GM12892 (cell line): ENCODE results near the gene GSX1.

Source experiments
- DNase-seq: peaks from one replicate; pipeline ENCODE4 v3.0.0; 2011; ENCODE audit not compliant: insufficient read length
- FAIRE-seq: peaks from 2 replicates; lab custom pipeline; 2011; peaks lifted over from hg19 to GRCh38; lab: Jason Lieb, UNC
- POLR2A ChIP-seq: IDR thresholded peaks from 2 replicates; pipeline ENCODE4 v1.6.1; 2011; ENCODE audit warnings: low read depth, low read length, control low read depth
- POLR2AphosphoS5 ChIP-seq: IDR thresholded peaks from 2 replicates; pipeline ENCODE4 v1.6.1; 2011; ENCODE audit warnings: low read depth, low read length, control low read depth
- TAF1 ChIP-seq: IDR thresholded peaks from 2 replicates; pipeline ENCODE4 v1.6.1; 2011; ENCODE audit warnings: low read depth, mild to moderate bottlenecking, control low read depth, low read length, borderline replicate concordance

Gene GSX1

DNA sequence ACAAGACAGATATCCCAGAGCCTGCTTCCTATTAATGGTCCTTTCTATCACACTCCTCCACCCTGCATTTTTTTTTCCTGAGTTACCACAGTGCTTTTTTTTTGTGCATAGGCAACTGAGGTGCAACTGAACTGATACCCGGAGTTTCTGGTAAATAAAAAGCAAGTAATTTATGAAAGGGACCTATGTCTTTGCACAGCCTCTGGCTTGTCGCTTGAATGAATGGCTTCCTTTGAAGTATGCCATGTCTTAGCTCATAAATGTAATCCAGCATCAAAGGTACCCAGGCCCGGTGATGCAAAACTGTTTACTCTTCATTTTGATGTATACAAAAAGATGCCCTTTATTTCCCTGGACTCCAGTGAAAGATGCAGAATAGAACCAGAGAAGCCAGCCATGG lies 31.8 kb downstream of the GSX1 start:
- FAIRE-seq (no peak), DNase-seq (no peak)
- TF ChIP-seq POLR2AphosphoS5 (no peak), TAF1 (no peak), POLR2A (no peak)

DNA sequence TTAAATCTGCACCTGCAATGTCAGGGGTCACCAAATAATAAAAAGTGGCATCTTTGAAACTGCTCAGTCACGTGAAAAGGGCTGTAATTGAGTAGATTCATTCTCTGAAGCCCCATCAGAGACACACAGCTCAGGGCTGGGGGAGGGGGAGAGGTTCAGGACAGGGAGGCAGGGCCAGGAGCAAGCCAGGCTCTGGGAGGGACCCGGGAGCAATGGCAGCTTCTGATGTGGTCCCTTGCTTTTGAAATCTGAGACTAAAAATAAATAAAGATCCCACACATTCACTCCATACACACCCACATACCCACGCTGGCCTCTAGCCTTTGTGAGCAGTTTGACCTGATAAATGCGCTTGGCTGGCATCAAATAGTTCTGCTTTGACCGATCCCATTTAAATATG lies 32.8 kb downstream of the GSX1 start:
- no peak for FAIRE-seq
- TF ChIP-seq POLR2A (no peak), TAF1 (no peak), POLR2AphosphoS5 (no peak)
- DNase-seq, result no peak

DNA sequence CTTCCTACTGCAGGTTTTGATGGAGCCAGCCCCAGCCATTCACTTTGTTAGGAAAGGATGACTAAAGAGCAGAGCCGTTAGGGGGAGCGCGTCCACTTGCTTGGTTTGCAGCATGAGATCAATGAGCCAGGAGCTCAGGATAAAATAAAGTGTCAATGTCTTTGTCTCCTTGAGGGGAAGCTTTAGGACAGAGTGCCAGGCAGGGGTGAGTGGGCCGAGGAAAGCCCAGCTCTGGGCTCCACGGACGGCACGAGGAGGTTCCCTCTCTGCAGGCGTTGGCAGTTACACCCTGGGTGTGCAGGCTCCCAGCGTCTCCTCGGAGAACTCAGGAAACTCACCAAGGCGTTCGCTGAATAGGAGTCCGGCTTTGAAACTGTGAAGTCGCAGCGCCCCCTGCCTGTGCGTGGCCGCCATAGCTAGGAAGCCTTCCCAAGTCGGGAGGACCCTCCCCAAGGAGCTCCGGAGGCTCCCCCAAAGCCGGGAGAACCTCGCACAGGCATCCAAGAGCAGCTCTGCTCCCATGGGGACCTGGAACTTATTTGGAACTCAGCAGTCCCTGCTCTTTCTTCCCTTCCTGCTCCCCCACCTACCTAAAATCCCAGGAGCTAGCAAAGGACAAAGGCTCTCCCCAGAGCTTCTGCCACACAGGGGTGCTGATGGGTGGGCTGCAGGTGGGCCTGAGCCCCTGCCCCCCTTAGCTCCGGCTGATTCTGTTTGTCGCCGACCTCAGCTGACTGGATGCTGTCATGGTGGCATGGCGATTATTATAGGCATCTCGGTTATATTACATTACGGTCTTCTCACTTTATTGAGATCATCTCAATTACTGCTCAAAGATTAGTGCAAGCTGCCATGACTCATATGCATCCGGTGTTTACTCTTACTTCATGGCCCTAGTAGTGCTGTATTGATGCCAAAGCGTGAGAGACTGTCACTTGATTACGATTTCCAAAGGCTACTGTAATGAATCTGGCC lies 34.4 kb downstream of the GSX1 start:
- DNase-seq, result peak; percentile 54
- TF ChIP-seq TAF1 (no peak), POLR2A (no peak), POLR2AphosphoS5 (no peak)
- peak; percentile 53 for FAIRE-seq

DNA sequence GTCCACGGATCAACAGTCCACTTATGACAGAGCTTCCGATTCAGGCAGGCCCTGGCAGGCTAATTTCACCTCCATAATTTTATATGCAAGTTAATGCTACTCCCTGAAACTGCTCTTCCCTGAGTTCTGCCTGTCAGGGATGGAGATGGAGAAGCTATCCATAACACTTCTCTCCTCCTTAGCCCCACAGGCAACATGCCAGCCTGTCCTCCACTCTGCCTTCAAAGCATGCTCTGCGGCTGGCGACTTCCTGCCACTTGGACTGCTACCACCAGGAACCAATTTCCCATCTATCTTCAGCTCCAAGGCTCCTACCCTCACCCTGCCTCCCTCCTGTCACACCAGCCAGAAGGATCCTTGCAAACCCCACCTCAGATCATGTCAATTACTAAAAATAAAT lies 35.4 kb downstream of the GSX1 start:
- DNase-seq (no peak), FAIRE-seq (no peak)
- TF ChIP-seq TAF1 (no peak), POLR2A (no peak), POLR2AphosphoS5 (no peak)

DNA sequence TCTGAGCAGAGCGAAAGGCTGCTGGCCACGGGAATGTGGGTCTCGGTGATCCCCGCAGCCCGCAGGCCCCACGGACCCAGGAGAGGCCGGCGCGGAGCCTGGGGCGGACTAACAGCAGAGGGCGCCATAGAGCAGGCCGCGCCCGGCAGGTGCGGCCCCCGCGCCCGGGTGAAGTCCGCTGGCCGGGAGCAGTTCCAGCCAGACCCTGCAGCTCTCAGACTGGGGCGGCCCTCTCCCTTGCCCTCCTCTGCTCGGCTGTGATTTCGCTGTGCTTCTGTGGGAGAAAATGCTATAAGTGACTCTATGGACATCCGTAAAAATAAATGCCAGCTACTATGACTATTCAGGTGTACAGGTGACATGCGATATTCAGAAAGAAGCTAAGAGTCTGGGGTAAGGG lies 37.7 kb downstream of the GSX1 start:
- FAIRE-seq, result peak; percentile 73
- DNase-seq, result peak; percentile 62
- TF ChIP-seq TAF1 (no peak), POLR2AphosphoS5 (no peak), POLR2A (no peak)

DNA sequence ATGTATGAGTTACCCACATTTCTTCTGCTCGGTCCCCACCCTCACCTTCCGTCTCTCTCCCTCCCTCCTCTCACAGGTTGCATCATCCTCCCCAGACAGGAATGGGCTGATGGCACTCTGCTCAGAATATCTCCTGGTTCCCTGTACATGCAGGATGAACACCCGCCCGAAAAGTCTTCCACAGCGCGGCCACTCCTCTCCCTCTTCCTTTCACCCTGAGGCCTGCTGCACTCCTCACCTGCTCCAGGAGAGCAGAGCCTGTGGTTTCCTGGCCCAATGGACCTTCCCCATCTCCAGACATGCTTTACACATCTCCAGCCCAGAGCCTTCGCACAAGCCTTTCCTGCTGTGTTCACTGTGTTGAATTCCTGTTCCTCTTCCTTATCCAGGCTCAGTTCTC lies 40.9 kb downstream of the GSX1 start:
- FAIRE-seq (no peak), DNase-seq (no peak)
- no peak for TF ChIP-seq POLR2A

DNA sequence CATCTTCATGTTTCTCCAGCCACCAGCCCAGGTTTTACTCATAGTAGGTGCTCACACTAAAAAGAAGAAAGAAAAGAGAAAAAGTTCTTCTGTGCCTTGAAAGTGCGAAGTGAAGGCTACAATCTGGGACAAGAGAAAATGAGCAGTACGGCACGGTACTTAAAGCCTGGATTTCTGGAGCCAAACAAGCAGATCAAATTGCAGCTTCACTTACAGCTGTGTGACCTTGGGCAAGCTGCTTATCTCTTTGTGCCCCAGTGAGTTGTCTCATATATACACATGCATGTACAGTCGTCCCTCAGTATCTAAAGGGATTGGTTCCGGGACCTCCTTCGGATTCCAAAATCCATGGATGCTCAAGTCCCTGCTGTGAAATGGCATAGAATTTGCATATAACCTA lies 41.8 kb downstream of the GSX1 start:
- FAIRE-seq (no peak), DNase-seq (no peak)
- TF ChIP-seq TAF1 (no peak), POLR2A (no peak), POLR2AphosphoS5 (no peak)

DNA sequence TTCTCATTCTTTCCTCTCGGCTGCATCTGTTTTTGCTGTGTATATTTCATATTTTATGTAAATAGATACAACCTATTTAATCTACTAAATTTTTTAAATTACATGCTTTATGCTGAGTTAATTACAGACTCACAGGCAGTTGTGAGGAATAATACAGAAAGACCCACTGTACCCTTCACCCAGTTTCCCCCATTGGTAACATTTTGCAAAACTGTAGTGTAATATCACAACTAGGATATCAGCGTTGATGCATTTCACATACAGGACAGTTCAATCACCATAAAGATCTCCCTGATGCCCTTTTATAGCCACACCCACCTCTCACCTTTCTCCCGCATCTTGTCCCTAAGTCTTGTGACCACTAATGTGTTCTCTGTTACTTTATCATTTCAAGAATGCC lies 43.5 kb downstream of the GSX1 start:
- TF ChIP-seq POLR2A (no peak), POLR2AphosphoS5 (no peak), TAF1 (no peak)
- no peak for DNase-seq
- FAIRE-seq, result no peak

DNA sequence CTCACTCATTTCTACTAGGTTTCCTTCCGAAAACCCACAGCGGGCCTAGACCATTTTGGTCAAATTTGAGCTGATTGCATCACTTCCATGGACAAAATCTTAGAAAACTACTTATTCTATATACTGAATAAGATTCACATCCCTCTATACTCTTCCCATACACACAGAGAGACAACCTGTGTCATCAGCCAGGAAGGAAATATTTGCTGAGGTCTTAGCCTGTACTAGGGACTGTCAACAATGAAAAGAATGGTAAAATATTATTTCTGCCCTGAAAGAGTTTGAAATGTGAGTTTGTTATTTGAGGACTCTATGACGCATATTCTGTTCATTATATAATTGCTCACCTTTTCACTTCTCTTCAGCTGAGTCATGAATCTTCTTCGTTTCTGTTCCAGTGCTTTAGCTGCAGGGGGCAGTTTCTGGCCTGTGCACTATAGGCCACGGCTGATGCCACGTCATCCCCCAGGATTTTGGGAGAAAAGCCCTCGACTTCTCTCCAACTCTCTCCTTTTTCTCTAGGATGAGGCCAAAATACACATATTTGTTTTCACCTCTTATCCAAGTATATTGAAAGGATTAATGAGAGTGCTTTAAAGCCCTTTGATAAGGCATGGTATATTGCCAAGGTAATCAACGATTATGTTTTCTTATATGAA lies 47.7 kb downstream of the GSX1 start:
- DNase-seq (no peak), FAIRE-seq (no peak)

DNA sequence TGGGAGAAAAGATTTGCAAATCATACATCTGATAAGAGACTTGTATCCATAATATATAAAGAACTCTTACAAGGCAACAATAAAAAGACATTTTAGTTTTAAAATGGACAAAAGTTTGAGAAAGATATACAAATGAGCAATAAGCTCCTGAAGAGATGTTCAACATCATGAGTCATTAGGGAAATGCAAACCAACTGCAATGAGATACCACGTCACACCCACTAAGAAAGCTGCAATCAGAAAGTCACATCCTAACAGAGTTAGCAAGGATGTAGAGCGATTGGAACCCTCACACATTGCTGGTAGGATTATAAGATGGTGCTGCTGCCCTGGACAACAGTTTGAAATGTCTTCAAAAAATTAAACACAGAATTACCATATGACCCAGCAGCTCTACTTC lies 50.3 kb downstream of the GSX1 start:
- DNase-seq (no peak), FAIRE-seq (no peak)
- TF ChIP-seq POLR2AphosphoS5 (no peak), POLR2A (no peak), TAF1 (no peak)

More for the DNA sequence above, 47.7 kb downstream of the GSX1 start:
- TF ChIP-seq POLR2A (no peak), TAF1 (no peak), POLR2AphosphoS5 (no peak)
